Loucy (cell line): Measurements from ENCODE around the gene ENO4.

Source experiments
- H2AFZ ChIP-seq: fragments of 200-600 bp; sonication (generic); 2 replicates; pipeline ENCODE4 v1.6.0; 2016; ENCODE audit warnings: antibody characterized with exemption, mild to moderate bottlenecking, low read length, moderate library complexity
- H3F3A ChIP-seq: fragments of 200-600 bp; 2 replicates; pipeline ENCODE4 v1.6.0; 2016; ENCODE audit warnings: antibody characterized with exemption, low read depth, mild to moderate bottlenecking
- H3K27me3 ChIP-seq: fragments of 200-600 bp; sonication (generic); 2 replicates; pipeline ENCODE4 v1.6.1; 2014; ENCODE audit warnings: low read length, mild to moderate bottlenecking; ENCODE audit not compliant: insufficient read depth, poor library complexity, severe bottlenecking
- H3K36me3 ChIP-seq: fragments of 200-600 bp; sonication (generic); 2 replicates; pipeline ENCODE4 v1.6.1; 2016; ENCODE audit warnings: low read length; ENCODE audit not compliant: insufficient read depth
- H3K4me1 ChIP-seq: fragments of 200-600 bp; sonication (generic); 2 replicates; pipeline ENCODE4 v1.5.1; 2014; ENCODE audit warnings: low read length, mild to moderate bottlenecking; ENCODE audit not compliant: insufficient read depth, poor library complexity, severe bottlenecking
- H3K4me2 ChIP-seq: fragments of 200-600 bp; sonication (generic); 2 replicates; pipeline ENCODE4 v1.6.0; 2014; ENCODE audit warnings: antibody characterized with exemption, low read length, low read depth, mild to moderate bottlenecking; ENCODE audit not compliant: poor library complexity, severe bottlenecking
- H3K4me3 ChIP-seq: fragments of 200-600 bp; sonication (generic); 2 replicates; pipeline ENCODE4 v1.5.1; 2014; ENCODE audit warnings: low read length, mild to moderate bottlenecking, mixed read lengths; ENCODE audit not compliant: poor library complexity, severe bottlenecking
- H3K79me2 ChIP-seq: fragments of 200-600 bp; sonication (generic); 2 replicates; pipeline ENCODE4 v1.6.1; 2014; ENCODE audit warnings: low read length; ENCODE audit not compliant: insufficient read depth
- H3K9ac ChIP-seq: fragments of 200-600 bp; sonication (generic); 2 replicates; pipeline ENCODE4 v1.6.0; 2014; ENCODE audit warnings: mild to moderate bottlenecking, low read depth, low read length, moderate library complexity; ENCODE audit not compliant: poor library complexity, severe bottlenecking
- H3K9me2 ChIP-seq: fragments of 200-600 bp; sonication (generic); replicated peaks from 2 replicates; pipeline ENCODE4 v1.6.1; 2016; ENCODE audit warnings: low read depth, low read length, mixed read lengths
- H3K9me3 ChIP-seq: fragments of 200-600 bp; sonication (generic); 2 replicates; pipeline ENCODE4 v1.6.1; 2014; ENCODE audit warnings: mild to moderate bottlenecking, antibody characterized with exemption, low read length, low read depth; ENCODE audit not compliant: insufficient read depth
- H4K20me1 ChIP-seq: fragments of 200-600 bp; sonication (generic); 2 replicates; pipeline ENCODE4 v1.6.0; 2014; ENCODE audit warnings: antibody characterized with exemption, low read length, mild to moderate bottlenecking; ENCODE audit not compliant: insufficient read depth, poor library complexity, severe bottlenecking
- EZH2phosphoT487 ChIP-seq: fragments of 200-600 bp; IDR thresholded peaks from 2 replicates; pipeline ENCODE4 v1.6.1; 2018; ENCODE audit warnings: antibody characterized with exemption, mild to moderate bottlenecking, moderate library complexity, borderline replicate concordance
- TF ChIP-seq, protein P1 (sequence below): fragments of 200-600 bp; sonication (generic); conservative IDR thresholded peaks from 2 replicates; pipeline ENCODE4 v1.5.1; 2014; ENCODE audit warnings: mild to moderate bottlenecking, antibody characterized with exemption, low read length

Gene ENO4

GRCh38 chr10:116919164-116919563 is 69.9 kb downstream of the ENO4 start:
- H3K4me2 ChIP-seq: no peak overlapping the region
- TF ChIP-seq EZH2phosphoT487: no peak
- TF ChIP-seq, protein P1, sequence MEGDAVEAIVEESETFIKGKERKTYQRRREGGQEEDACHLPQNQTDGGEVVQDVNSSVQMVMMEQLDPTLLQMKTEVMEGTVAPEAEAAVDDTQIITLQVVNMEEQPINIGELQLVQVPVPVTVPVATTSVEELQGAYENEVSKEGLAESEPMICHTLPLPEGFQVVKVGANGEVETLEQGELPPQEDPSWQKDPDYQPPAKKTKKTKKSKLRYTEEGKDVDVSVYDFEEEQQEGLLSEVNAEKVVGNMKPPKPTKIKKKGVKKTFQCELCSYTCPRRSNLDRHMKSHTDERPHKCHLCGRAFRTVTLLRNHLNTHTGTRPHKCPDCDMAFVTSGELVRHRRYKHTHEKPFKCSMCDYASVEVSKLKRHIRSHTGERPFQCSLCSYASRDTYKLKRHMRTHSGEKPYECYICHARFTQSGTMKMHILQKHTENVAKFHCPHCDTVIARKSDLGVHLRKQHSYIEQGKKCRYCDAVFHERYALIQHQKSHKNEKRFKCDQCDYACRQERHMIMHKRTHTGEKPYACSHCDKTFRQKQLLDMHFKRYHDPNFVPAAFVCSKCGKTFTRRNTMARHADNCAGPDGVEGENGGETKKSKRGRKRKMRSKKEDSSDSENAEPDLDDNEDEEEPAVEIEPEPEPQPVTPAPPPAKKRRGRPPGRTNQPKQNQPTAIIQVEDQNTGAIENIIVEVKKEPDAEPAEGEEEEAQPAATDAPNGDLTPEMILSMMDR: no peak
- H3K36me3 ChIP-seq: no peaks in the 10 kb centered on the region
- no peaks in the 10 kb centered on the region for H3K27me3 ChIP-seq
- H3K79me2 ChIP-seq: no peaks in the 10 kb centered on the region
- no peak overlapping the region for H3K9ac ChIP-seq
- H4K20me1 ChIP-seq: no peaks in the 10 kb centered on the region
- H3F3A ChIP-seq: no peaks in the 10 kb centered on the region
- no peak overlapping the region for H2AFZ ChIP-seq
- no peaks in the 10 kb centered on the region for H3K9me3 ChIP-seq
- H3K4me3 ChIP-seq: no peak overlapping the region
- H3K4me1 ChIP-seq: no peaks in the 10 kb centered on the region
- no peaks in the 10 kb centered on the region for H3K9me2 ChIP-seq

DNA sequence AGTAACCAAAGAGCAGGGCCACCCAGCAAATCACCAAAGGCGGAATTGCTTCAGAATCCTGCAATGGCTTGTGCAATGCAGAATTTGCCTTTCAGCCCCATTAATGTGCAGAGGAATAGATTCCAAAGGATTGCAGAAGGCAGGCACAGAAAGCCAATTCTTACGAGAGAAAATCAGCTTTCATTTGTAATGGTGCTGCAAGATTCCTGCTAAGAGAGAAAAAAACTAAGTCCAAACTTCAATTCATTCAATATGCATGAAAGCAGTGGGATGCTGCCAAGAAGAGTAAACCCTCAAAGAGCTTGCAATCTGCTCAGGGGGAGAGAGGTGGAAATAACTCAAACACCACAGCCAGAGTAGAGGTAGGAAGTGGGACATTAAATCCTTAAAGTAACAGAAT is 70.4 kb downstream of the ENO4 start:
- TF ChIP-seq, protein P1: no peak
- no peak for TF ChIP-seq EZH2phosphoT487
- Histone ChIP-seq H3K9me2 (no peaks in the 10 kb centered on the region), H3K36me3 (no peaks in the 10 kb centered on the region), H3F3A (no peaks in the 10 kb centered on the region), H3K4me2 (no peak overlapping the region), H3K9ac (no peak overlapping the region), H4K20me1 (no peaks in the 10 kb centered on the region), H3K9me3 (no peaks in the 10 kb centered on the region), H3K79me2 (no peaks in the 10 kb centered on the region), H2AFZ (no peak overlapping the region), H3K27me3 (no peaks in the 10 kb centered on the region), H3K4me1 (no peaks in the 10 kb centered on the region), H3K4me3 (no peak overlapping the region)

- Histone ChIP-seq H3F3A (no peaks in the 10 kb centered on the region), H3K9me3 (no peaks in the 10 kb centered on the region), H3K9me2 (no peaks in the 10 kb centered on the region), H3K27me3 (no peaks in the 10 kb centered on the region), H3K9ac (no peak overlapping the region), H3K79me2 (no peaks in the 10 kb centered on the region), H3K36me3 (no peaks in the 10 kb centered on the region), H3K4me2 (no peak overlapping the region), H2AFZ (no peak overlapping the region), H3K4me1 (no peaks in the 10 kb centered on the region), H4K20me1 (no peaks in the 10 kb centered on the region), H3K4me3 (no peak overlapping the region)
- TF ChIP-seq, protein P1: no peak
- no peak for TF ChIP-seq EZH2phosphoT487
These were observed 75.8 kb downstream of the ENO4 start for GRCh38 chr10:116925056-116925455.
